ENCODE measurements around the gene RGL2.

Gene RGL2

DNA sequence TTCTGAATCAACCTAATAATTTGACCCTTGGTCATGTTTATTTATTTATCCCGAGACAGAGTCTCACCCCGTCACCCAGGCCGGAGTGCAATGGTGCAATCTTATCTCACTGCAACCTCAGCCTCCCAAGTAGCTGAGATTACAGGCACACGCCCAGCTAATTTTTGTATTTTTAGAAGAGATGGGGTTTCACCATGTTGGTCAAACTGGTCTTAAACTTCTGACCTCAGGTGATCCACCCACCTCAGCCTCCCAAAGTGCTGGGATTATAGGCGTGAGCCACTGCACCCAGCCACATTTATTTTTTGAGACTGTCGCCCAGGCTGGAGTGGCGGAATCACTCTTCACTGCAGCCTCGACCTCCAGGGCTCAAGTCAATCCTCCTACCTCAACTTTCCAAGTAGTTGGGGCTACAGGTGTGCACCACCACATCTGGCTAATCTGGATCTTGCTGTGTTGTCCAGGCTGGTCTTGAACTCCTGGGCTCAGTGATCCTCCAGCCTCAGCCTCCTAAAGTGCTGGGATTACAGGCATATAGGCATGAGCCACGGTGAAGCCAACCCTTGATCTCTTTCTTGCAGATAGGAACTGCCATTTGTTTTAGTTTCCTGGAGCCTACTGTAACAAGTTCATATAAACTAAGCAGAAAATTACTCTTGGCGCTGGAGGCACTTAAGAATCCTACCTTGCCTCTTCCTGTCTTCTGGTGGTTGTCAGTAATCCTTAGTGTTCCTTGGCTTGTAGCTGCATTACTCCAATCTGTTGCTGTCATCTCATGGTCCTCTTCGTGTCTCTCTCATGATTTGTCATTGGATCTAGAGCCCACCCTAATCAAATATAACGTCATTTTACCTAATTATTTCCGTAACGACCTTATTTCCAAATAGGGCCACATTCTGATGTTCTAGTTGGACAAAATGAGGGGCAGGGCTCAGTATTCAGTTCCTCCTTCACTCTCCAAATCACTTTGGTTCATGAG is 24.5 kb downstream of the RGL2 start:
- Histone ChIP-seq H3K36me3 (replicated peaks; ENCODE audit: low read depth, low read length) (peaks cover 46% of the 10 kb centered on the region), H3K27ac (ENCODE audit: low read length) (peak overlapping the region; percentile 69), H3K9me3 (ENCODE audit: insufficient read depth, low read length) (no peaks in the 10 kb centered on the region), H4K20me1 (ENCODE audit: insufficient read depth, low read length) (peaks cover 40% of the 10 kb centered on the region), H3K9ac (ENCODE audit: low read length) (peak overlapping the region; percentile 94; the same call in 1 of the 2 replicates), H3K27me3 (ENCODE audit: low read depth, low read length) (no peaks in the 10 kb centered on the region), H3K4me2 (ENCODE audit: low read length) (peak overlapping the region; percentile 89), H3K4me1 (ENCODE audit: low read length) (peaks cover 48% of the 10 kb centered on the region), H3K79me2 (ENCODE audit: low read length) (peaks cover 55% of the 10 kb centered on the region), H3K4me3 (ENCODE audit: low read length) (peak overlapping the region; percentile 97), H2AFZ (ENCODE audit: low read depth, low read length) (no peak overlapping the region)
- TF ChIP-seq, protein P1, sequence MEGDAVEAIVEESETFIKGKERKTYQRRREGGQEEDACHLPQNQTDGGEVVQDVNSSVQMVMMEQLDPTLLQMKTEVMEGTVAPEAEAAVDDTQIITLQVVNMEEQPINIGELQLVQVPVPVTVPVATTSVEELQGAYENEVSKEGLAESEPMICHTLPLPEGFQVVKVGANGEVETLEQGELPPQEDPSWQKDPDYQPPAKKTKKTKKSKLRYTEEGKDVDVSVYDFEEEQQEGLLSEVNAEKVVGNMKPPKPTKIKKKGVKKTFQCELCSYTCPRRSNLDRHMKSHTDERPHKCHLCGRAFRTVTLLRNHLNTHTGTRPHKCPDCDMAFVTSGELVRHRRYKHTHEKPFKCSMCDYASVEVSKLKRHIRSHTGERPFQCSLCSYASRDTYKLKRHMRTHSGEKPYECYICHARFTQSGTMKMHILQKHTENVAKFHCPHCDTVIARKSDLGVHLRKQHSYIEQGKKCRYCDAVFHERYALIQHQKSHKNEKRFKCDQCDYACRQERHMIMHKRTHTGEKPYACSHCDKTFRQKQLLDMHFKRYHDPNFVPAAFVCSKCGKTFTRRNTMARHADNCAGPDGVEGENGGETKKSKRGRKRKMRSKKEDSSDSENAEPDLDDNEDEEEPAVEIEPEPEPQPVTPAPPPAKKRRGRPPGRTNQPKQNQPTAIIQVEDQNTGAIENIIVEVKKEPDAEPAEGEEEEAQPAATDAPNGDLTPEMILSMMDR (IDR thresholded peaks at IDR 0.05; ENCODE audit: low read depth, low read length) = no peak
- no peak for TF ChIP-seq EZH2phosphoT487 (IDR thresholded peaks at IDR 0.05; ENCODE audit: low read depth)

DNA sequence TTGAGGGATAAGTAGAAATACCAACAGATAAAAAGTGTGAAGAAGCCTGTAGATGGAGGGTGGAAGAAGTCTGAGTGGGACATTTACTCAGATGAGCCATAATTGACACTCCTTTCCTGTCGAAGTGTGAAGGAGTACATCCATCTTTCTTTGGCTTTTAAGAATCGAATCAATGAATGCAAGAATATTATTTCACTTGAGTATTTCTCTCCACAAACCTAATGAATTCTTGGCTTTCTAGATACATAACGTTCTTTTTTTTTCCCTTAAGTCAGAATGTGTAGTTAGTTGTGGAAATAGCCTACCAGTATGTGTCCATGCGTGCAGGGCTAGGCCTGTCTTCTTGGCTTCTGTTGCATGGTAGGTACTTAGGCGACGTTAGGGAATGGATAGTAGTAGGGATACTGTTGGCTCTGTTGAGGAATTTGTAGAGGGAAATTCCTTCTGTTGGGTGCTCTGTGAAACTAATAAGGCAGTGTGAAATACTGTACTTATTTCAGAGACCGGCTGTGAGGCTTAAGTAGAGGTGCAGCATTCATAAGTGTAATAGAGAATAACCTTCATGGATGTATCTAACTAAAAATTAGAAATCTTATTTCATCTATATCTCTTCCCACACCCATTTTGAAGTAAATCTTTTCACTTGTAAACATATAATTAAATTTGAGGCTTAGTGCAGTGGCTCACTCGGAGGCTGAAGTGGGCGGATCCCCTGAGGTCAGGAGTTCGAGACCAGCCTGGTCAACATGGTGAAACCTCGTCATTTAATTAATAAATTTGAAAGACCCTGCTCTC is 25.4 kb downstream of the RGL2 start:
- H3K9ac ChIP-seq (ENCODE audit: low read length) = peak overlapping the region; percentile 94
- H3K27ac ChIP-seq (ENCODE audit: low read length) = peak overlapping the region; percentile 69
- TF ChIP-seq, protein P1 (IDR thresholded peaks at IDR 0.05; ENCODE audit: low read depth, low read length) = no peak
- TF ChIP-seq EZH2phosphoT487 (IDR thresholded peaks at IDR 0.05; ENCODE audit: low read depth) = no peak
- H3K4me2 ChIP-seq (ENCODE audit: low read length) = peak overlapping the region; percentile 89
- H3K4me1 ChIP-seq (ENCODE audit: low read length) = peaks cover 48% of the 10 kb centered on the region
- no peak overlapping the region for H2AFZ ChIP-seq (ENCODE audit: low read depth, low read length)
- peak overlapping the region; percentile 97 for H3K4me3 ChIP-seq (ENCODE audit: low read length)
- no peaks in the 10 kb centered on the region for H3K9me3 ChIP-seq (ENCODE audit: insufficient read depth, low read length)
- peaks cover 46% of the 10 kb centered on the region for H3K36me3 ChIP-seq (replicated peaks; ENCODE audit: low read depth, low read length)
- H3K27me3 ChIP-seq (ENCODE audit: low read depth, low read length) = no peaks in the 10 kb centered on the region
- H4K20me1 ChIP-seq (ENCODE audit: insufficient read depth, low read length) = peaks cover 40% of the 10 kb centered on the region
- peaks cover 55% of the 10 kb centered on the region for H3K79me2 ChIP-seq (ENCODE audit: low read length)

DNA sequence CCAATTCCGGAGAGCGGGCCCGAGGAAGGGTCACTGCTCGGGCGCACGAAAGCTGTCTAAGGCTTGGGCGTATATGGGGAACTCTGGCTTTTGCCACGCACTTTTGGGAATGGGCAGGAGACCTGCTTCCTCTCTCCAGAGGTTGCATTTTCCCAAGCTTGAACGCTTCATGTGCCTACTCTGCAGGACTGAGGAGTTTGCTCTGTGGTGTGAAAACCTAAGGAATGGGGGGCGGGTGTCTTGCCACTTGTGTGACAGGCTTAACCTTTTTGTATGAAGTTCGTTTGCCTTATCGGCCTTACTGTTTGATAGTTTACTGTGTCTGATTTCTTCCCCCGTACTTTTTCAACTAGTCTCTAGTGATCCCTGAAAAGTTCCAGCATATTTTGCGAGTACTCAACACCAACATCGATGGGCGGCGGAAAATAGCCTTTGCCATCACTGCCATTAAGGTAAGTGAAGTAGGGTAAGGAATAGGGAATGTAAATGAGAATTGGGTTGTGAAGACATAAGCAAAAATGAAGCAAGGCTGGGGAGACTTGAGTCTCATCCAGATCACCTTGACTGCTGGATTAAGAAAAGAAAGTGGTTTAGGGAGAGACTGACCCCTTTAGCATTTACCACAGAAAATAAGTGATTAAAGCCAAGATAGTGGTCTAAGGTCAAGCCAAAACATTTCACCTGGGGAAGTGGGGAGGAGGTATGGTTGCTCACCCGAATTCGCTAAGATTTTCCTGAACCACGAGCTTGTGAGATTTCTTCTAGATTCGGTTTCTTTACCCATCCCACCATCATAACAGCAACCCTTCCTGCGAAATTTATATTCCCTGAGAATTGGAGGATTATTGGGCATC is 26.2 kb downstream of the RGL2 start:
- peak overlapping the region; percentile 89 for H3K4me2 ChIP-seq (ENCODE audit: low read length)
- peak overlapping the region; percentile 69 for H3K27ac ChIP-seq (ENCODE audit: low read length)
- peaks cover 46% of the 10 kb centered on the region for H3K36me3 ChIP-seq (replicated peaks; ENCODE audit: low read depth, low read length)

More for the DNA sequence above, 26.2 kb downstream of the RGL2 start:
- H3K79me2 ChIP-seq (ENCODE audit: low read length) = peaks cover 55% of the 10 kb centered on the region
- peaks cover 40% of the 10 kb centered on the region for H4K20me1 ChIP-seq (ENCODE audit: insufficient read depth, low read length)
- H2AFZ ChIP-seq (ENCODE audit: low read depth, low read length) = no peak overlapping the region
- TF ChIP-seq EZH2phosphoT487 (IDR thresholded peaks at IDR 0.05; ENCODE audit: low read depth) = no peak
- TF ChIP-seq, protein P1 (IDR thresholded peaks at IDR 0.05; ENCODE audit: low read depth, low read length) = no peak
- H3K4me3 ChIP-seq (ENCODE audit: low read length) = peak overlapping the region; percentile 97
- no peaks in the 10 kb centered on the region for H3K9me3 ChIP-seq (ENCODE audit: insufficient read depth, low read length)
- peak overlapping the region; percentile 94 for H3K9ac ChIP-seq (ENCODE audit: low read length)
- H3K27me3 ChIP-seq (ENCODE audit: low read depth, low read length) = no peaks in the 10 kb centered on the region
- peaks cover 43% of the 10 kb centered on the region for H3K4me1 ChIP-seq (ENCODE audit: low read length)
